Subcutaneous adipose tissue (tissue), 4 donors: ENCODE data around the gene IFIT3. TPM values are rescaled to one million over a fixed set of nuclear protein-coding genes. Genes with fewer than 3 reads are reported as not detected.

ENCODE experiments used
- CTCF ChIP-seq: fragments of 450-650 bp; IDR thresholded peaks from one replicate; pipeline ENCODE4 v1.5.1; 2016; ENCODE audit warnings: low read depth, mild to moderate bottlenecking, control low read depth, antibody characterized with exemption, moderate library complexity
- total RNA-seq, 4 donors: library from RNA; depleted of rRNA; stranded (reverse); fragments of >200 nt; gene quantifications; one replicate each; pipeline ENCODE4 v1.1.0, GENCODE V29; 2016

IFIT3 gene
- total RNA-seq, 4 donors from 2014 or later = 8.2 to 46.3 (median 27.6) TPM

GRCh38 chr10:89283025-89283935 lies 44.5 kb upstream of the IFIT3 start:
- no peak for TF ChIP-seq CTCF

- no peak for TF ChIP-seq CTCF
Measured at GRCh38 chr10:89283936-89284475, 43.8 kb upstream of the IFIT3 start.

- TF ChIP-seq CTCF = no peak
Measured at GRCh38 chr10:89294721-89295239, 33.0 kb upstream of the IFIT3 start.

GRCh38 chr10:89295597-89295996 lies 32.2 kb upstream of the IFIT3 start:
- no peak for TF ChIP-seq CTCF

GRCh38 chr10:89296220-89296648 lies 31.6 kb upstream of the IFIT3 start:
- TF ChIP-seq CTCF = no peak

GRCh38 chr10:89297356-89297755 lies 30.4 kb upstream of the IFIT3 start:
- no peak for TF ChIP-seq CTCF

- TF ChIP-seq CTCF = no peak
Measured at GRCh38 chr10:89297791-89298190, 30.0 kb upstream of the IFIT3 start.
